D721Med (cell line): ENCODE measurements around the gene ADM2.
"Not testable (repeated sequence)": the region's sequence is repeated elsewhere in the genome, so short reads cannot be mapped to it uniquely, and the experiment has no call there.

Experiments used
- DNase-seq: peaks from one replicate; pipeline ENCODE4 v3.0.0; 2011; ENCODE audit warnings: low spot score; ENCODE audit not compliant: insufficient read length
- FAIRE-seq: peaks from 2 replicates; lab custom pipeline; 2011; peaks lifted over from hg19 to GRCh38; lab: Jason Lieb, UNC
- CTCF ChIP-seq: IDR thresholded peaks from 2 replicates; pipeline ENCODE4 v1.5.1; 2012; ENCODE audit warnings: mild to moderate bottlenecking, control low read depth; ENCODE audit not compliant: insufficient read depth; ENCODE audit errors: missing control alignments

Gene ADM2

GRCh38 chr22:50513175-50513574, 31.8 kb downstream of the ADM2 start:
- FAIRE-seq: no peak
- no peak for TF ChIP-seq CTCF

GRCh38 chr22:50516068-50516467, 34.7 kb downstream of the ADM2 start:
- no peak for TF ChIP-seq CTCF
- DNase-seq (no peak), FAIRE-seq (no peak)

More at GRCh38 chr22:50513175-50513574, 31.8 kb downstream of the ADM2 start:
- DNase-seq: no peak

GRCh38 chr22:50516891-50517290, 35.5 kb downstream of the ADM2 start:
- no peak for FAIRE-seq
- DNase-seq: no peak
- no peak for TF ChIP-seq CTCF

- FAIRE-seq: no peak
- no peak for TF ChIP-seq CTCF
Observed at GRCh38 chr22:50517495-50518260, 36.3 kb downstream of the ADM2 start.

GRCh38 chr22:50518606-50519005, 37.3 kb downstream of the ADM2 start:
- DNase-seq (no peak), FAIRE-seq (no peak)
- no peak for TF ChIP-seq CTCF

More at GRCh38 chr22:50517495-50518260, 36.3 kb downstream of the ADM2 start:
- DNase-seq: no peak

GRCh38 chr22:50519151-50519550, 37.8 kb downstream of the ADM2 start:
- DNase-seq (no peak), FAIRE-seq (no peak)
- no peak for TF ChIP-seq CTCF

- DNase-seq, FAIRE-seq: not testable (repeated sequence)
Observed at GRCh38 chr22:50520184-50520583, 38.8 kb downstream of the ADM2 start.
